Measurements from ENCODE around the gene MAP3K5.

DNA sequence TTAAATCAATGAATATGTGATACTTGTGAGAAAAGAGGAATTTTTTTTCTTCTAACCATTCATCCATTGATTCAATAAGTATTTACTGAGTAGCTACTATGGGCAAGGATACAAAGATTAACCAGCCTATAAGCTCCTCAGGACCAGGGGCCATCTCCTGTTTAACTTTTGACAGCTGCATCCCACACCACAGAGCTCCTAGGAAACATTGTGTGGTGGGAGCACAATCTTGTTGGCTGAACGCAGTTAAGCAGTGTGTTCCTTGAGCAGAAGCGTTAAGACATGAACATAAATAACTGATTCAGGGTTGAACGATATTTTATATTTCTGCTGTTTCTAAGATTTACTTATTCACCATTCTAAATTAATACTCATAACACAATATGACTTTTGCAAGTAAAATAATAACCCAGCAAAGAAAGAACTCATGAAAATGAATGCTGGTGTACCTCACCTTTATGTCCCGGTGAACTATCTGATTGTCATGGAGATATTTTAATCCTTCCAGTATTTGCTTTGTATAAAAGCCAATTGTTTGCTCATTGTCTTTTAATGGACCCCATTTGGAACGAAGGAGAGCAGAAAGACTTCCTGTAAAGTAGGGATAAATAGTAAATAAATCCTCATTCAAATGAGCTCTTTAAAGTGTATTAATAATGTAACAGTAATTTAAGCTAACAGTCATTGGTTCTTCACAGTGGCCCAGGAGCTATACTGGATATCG lies 179.4 kb downstream of the MAP3K5 start:
- TF ChIP-seq, protein P1, sequence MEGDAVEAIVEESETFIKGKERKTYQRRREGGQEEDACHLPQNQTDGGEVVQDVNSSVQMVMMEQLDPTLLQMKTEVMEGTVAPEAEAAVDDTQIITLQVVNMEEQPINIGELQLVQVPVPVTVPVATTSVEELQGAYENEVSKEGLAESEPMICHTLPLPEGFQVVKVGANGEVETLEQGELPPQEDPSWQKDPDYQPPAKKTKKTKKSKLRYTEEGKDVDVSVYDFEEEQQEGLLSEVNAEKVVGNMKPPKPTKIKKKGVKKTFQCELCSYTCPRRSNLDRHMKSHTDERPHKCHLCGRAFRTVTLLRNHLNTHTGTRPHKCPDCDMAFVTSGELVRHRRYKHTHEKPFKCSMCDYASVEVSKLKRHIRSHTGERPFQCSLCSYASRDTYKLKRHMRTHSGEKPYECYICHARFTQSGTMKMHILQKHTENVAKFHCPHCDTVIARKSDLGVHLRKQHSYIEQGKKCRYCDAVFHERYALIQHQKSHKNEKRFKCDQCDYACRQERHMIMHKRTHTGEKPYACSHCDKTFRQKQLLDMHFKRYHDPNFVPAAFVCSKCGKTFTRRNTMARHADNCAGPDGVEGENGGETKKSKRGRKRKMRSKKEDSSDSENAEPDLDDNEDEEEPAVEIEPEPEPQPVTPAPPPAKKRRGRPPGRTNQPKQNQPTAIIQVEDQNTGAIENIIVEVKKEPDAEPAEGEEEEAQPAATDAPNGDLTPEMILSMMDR (IDR thresholded peaks at IDR 0.05) = no peak
- TF ChIP-seq POLR2A (IDR thresholded peaks at IDR 0.05) = no peak
- TF ChIP-seq POLR2AphosphoS5 (IDR thresholded peaks at IDR 0.05) = no peak
